ENCODE data around the gene USP16.
"Not testable (repeated sequence)": the region's sequence is repeated elsewhere in the genome, so short reads cannot be mapped to it uniquely, and the experiment has no call there.

Gene USP16

DNA sequence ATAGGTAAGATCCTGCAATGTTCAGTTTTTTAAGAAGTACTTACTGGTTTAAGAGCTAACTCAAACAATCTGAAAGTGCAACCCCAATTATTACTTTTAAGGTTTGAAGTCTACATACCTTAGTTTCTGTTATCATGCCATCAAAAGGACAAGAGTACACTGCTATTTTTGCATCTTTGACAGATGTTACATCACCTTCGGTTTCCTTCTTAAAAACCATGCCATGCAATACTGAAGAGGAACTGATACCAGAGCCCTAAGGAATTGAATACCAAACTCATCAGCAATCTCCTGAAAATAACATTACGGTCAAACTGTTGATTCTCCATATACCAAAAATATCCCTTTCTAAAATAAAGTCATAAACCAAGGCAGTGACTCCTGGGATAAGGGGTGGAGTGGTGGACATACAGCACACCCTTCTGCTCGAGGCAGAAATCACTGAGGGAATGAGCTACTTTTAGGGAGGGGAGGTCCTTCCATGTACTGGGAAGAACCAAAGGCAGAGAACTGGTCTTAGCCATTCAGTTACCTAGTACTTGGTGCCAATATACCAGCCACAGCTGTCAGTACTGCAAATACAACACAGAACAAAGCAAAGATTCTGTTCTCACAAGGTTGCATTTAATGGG lies 40.5 kb downstream of the USP16 start:
- Mint-ChIP-seq H3K4me3 (no peak overlapping the region), H3K27ac (peak overlapping the region; percentile 70)

DNA sequence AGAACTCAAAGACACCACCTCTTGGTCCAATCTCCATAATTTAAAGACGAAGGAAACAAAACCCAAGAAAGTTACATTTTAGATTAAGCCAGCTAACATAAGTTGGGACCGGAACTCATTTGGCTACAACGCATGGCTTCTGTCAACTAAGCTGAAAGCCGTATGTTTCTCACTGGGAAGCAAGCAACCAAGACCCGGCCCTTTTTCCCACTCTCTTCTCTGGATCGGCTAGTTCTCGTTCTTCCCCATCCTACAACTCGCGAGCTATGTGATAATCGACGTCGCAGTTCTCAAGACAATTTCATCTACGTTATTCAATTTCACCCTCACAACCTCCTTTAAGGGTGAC lies 48.4 kb downstream of the USP16 start:
- Mint-ChIP-seq H3K27ac (peak overlapping the region; percentile 100), H3K9me3 (ENCODE audit: low read depth) (peaks cover 4% of the 10 kb centered on the region), H3K4me1 (ENCODE audit: low read depth) (peaks cover 46% of the 10 kb centered on the region), H3K27me3 (no peaks in the 10 kb centered on the region), H3K4me3 (peak overlapping the region; percentile 100), H3K36me3 (peaks cover 11% of the 10 kb centered on the region)

More for the DNA sequence above, 40.5 kb downstream of the USP16 start:
- Mint-ChIP-seq H3K27me3 (no peaks in the 10 kb centered on the region), H3K36me3 (peaks cover 12% of the 10 kb centered on the region), H3K9me3 (ENCODE audit: low read depth) (no peaks in the 10 kb centered on the region), H3K4me1 (ENCODE audit: low read depth) (peaks cover 19% of the 10 kb centered on the region)

DNA sequence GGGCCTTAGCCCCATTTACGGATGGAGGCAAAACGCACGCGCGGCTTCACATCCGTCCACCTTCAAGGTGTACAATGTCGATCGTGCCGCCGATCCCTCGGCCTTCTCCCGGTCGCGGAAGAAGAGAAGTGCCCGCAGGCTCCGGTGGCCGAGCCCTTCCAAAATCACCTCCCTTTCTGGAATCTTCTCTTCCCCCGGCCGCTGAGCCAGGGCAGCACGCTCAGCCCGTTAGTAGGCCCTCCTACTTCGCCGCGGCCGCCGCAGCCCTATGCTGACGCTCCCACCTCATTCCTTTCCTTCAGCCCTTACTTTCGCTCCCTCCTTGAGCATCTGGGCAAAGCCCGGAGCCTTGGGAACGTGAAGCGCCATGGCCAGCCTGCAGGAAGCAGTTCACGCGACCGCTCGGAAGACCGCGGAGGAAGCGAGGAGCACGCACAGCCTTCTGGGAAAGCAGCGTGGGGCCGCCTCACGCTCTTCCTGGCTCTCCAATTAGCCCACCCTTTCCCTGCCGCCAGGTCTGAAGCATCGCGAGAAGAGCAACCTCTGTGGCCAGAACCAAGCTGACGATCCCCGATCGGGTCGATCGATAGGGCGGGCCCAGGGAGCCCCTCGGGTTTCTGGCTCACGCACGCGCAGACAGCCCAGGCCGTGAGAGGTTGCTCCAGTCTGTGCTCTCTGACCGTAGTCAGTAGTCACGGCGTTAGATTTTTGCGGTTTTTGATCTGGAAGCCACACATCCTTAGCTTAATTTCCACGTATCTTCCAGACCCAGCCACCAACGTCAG lies 48.9 kb downstream of the USP16 start, which contains the start of gene CCT8:
CCT8 (minus strand) TSS at position 427 of the 785 bp plus-strand sequence; CDS start at position 369, 58 bp downstream.
- H3K27ac Mint-ChIP-seq: peak within 1 kb of the TSS; percentile 100
- peak within 1 kb of the TSS; percentile 100 for H3K4me3 Mint-ChIP-seq
- H3K9me3 Mint-ChIP-seq (ENCODE audit: low read depth): peaks cover 4% of the 10 kb centered on the region
- H3K27me3 Mint-ChIP-seq: no peaks in the 10 kb centered on the region
- H3K36me3 Mint-ChIP-seq: peaks cover 11% of the 10 kb centered on the region
- peaks cover 50% of the 10 kb centered on the region for H3K4me1 Mint-ChIP-seq (ENCODE audit: low read depth)

DNA sequence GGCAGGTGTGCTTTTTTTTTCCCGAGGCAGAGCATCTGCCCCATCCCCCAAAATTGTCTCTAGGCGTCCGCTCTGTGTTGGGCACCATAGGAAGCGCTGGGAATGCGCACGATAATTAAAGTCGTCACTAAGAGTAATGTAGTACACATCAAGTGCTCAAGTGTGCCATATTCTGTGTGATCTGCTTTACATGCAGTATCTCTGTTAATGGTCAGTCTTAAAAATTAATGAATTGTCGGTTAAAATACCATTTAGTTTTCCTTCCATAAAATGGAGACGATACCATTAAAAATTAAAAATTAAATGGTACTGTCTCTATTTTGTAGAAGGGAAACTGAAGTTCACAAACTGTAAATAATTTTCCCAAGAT lies 49.5 kb downstream of the USP16 start:
- Mint-ChIP-seq H3K9me3 (ENCODE audit: low read depth) (peaks cover 4% of the 10 kb centered on the region), H3K27ac (peak overlapping the region; percentile 100), H3K4me3 (peak overlapping the region; percentile 100), H3K27me3 (no peaks in the 10 kb centered on the region), H3K36me3 (peaks cover 11% of the 10 kb centered on the region), H3K4me1 (ENCODE audit: low read depth) (peaks cover 55% of the 10 kb centered on the region)

DNA sequence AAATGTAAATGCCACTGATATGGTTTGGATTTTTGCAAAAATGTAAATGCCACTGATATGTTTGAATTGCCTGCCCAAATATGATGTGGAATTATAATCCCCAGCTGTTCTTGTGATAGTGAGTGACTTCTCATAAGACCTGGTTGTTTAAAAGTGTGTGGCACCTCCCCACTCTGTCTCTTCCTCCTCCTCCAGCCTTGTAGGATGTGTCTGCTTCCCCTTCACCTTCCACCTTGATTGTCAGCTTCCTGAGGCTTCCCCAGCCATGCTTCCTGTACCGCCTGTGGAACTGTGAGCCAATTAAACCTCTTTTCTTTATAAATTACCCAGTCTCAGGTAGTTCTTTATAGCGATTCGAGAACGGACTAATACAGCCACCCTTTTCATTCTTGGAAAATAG lies 50.3 kb downstream of the USP16 start:
- Mint-ChIP-seq H3K4me3 (peak overlapping the region; percentile 42), H3K27ac (peak overlapping the region; percentile 73), H3K9me3 (ENCODE audit: low read depth) (peaks cover 4% of the 10 kb centered on the region), H3K4me1 (ENCODE audit: low read depth) (peaks cover 60% of the 10 kb centered on the region), H3K36me3 (peaks cover 11% of the 10 kb centered on the region), H3K27me3 (no peaks in the 10 kb centered on the region)

DNA sequence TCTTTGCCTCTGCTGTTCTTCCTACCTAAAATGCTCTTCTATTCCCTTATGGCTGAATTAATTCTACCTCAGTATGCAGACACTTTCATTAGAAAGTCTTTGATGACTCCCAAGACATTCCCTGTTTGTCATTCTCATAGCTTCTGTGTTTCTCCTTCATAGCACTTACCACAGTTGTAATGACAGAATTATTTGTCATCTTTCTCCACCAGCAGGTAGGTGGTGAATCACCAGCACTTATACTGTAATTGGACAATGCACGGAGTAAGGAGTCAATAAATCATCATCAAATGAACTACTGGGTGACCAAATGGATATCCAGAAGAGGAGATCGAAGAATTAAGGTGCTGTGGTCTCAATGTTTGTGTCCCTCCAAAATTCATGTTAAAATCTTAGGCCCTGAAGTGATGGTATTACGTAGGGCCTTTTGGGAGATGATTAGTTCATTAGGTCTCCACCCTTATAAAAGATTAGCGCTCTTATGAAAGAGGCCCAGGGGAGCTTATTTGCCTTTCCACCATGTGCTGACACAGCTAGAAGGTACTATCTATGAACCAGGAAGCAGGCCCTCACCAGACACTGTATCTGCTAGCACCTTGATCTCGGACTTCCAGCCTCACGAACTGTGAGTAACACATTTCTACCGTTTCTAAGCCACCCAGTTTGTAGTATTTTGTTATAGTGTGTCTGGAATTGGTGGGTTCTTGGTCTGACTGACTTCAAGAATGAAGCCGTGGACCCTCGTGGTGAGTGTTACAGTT lies 51.4 kb downstream of the USP16 start:
- Mint-ChIP-seq H3K27me3 (no peaks in the 10 kb centered on the region), H3K4me1 (ENCODE audit: low read depth) (peaks cover 64% of the 10 kb centered on the region), H3K9me3 (ENCODE audit: low read depth) (peaks cover 4% of the 10 kb centered on the region), H3K36me3 (peaks cover 11% of the 10 kb centered on the region), H3K4me3 (peak overlapping the region; percentile 80), H3K27ac (peak overlapping the region; percentile 61)

DNA sequence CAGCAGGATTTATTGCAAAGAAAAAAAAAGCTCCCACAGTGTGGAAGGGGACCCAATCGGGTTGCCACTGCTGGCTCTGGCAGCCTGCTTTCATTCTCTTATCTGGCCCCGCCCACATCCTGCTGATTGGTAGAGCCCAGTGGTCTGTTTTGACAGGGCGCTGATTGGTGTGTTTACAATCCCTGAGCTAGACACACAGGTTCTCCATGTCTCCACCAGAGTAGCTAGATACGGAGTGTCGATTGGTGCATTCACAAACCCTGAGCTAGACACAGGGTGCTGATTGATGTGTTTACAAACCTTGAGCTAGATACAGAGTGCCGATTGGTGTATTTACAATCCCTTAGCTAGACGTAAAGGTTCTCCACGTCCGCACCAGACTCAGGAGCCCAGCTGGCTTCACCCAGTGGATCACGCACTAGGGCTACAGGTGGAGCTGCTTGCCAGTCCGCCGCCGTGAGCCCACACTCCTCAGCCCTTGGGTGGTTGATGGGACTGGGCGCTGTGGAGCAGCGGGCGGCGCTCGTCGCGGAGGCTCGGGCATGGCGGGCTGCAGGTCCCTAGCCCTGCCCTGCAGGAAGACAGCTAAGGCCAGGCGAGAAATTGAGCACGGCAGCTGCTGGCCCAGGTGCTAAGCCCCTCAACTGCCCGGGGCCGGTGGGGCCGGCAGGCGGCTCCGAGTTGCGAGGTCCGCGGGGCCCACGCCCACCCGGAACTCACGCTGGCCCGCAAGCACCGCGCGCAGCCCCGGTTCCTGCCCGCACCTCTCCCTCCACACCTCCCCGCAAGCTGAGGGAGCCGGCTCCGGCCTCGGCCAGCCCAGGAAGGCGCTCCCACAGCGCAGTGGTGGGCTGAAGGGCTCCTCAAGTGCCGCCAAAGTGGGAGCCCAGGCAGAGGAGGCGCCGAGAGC lies 52.5 kb downstream of the USP16 start:
- Mint-ChIP-seq H3K4me1 (ENCODE audit: low read depth) (peaks cover 66% of the 10 kb centered on the region), H3K27ac (peak overlapping the region; percentile 89), H3K4me3 (peak overlapping the region; percentile 81)
- H3K27me3 Mint-ChIP-seq; H3K9me3 Mint-ChIP-seq (ENCODE audit: low read depth); H3K36me3 Mint-ChIP-seq: not testable (repeated sequence)

DNA sequence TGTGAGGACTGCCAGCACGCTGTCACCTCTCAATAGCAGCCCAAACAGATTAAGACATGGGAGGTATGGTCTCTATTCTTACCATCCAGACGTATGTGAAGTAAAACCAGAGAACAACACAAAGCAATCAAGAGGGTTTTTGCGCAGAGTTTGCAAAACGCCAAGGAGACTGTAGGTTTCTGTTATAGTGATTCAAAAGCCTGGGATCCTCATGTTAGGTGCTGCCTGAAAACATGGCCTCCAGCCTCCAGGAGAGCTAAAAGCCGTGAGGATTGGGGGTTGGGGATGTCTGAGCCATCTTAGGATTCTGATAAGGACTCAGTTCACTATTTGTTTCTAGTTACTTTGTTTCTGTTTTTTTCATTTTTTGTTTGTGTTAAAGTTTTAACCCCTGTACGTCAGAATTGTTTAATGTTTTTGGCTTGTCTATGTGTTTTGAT lies 53.2 kb downstream of the USP16 start:
- no peaks in the 10 kb centered on the region for H3K27me3 Mint-ChIP-seq
- H3K27ac Mint-ChIP-seq: peak overlapping the region; percentile 89
- H3K36me3 Mint-ChIP-seq: peaks cover 6% of the 10 kb centered on the region
- H3K4me3 Mint-ChIP-seq: peak overlapping the region; percentile 81
- peaks cover 63% of the 10 kb centered on the region for H3K4me1 Mint-ChIP-seq (ENCODE audit: low read depth)
- H3K9me3 Mint-ChIP-seq (ENCODE audit: low read depth): peaks cover 4% of the 10 kb centered on the region

DNA sequence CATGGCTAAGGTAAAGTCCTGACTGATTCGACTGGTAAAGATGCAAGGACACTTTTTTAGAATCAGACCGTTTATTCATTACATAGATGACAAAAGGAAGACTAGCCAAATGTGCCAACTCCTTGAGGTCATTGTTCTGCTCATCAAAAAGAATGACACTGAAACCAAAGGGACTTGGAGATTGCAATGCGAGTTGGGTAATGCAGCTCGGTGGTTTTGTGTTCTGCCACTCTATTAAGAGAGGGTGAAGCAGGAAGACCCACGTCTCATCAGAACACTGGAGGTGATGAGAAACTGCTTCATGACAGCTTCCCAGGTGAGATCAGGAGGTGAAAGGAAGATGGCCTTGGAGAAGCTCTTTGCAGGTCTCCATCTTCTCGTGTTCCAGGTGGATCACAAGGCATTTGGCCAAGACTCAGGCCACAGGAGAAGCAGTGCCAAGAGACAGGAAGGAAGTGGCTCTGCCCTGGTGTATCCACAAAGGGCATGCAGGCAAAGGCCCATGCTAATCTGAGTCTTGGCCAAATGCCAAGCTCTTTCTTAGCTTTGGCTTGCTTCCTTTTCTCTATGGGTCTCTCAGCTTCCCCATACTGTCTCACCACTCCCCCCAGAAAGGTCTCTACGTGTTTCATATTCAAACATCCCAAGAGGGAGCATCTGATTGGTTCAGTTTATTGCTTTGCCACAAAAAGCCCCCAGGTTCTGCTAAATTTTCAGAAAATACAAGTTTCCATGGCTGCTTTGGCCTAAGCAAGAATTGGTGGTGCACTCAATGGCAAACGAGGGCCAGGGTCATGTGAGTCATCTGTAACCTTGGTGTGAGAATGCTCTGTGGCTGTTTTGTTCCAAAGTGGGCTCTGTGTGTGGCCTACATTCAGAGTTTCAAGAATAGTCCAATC lies 54.6 kb downstream of the USP16 start:
- peak overlapping the region; percentile 62 for H3K4me3 Mint-ChIP-seq
- peaks cover 4% of the 10 kb centered on the region for H3K9me3 Mint-ChIP-seq (ENCODE audit: low read depth)
- H3K27ac Mint-ChIP-seq: peak overlapping the region; percentile 88
- H3K36me3 Mint-ChIP-seq: no peaks in the 10 kb centered on the region
- H3K27me3 Mint-ChIP-seq: no peaks in the 10 kb centered on the region
- H3K4me1 Mint-ChIP-seq (ENCODE audit: low read depth): peaks cover 62% of the 10 kb centered on the region

DNA sequence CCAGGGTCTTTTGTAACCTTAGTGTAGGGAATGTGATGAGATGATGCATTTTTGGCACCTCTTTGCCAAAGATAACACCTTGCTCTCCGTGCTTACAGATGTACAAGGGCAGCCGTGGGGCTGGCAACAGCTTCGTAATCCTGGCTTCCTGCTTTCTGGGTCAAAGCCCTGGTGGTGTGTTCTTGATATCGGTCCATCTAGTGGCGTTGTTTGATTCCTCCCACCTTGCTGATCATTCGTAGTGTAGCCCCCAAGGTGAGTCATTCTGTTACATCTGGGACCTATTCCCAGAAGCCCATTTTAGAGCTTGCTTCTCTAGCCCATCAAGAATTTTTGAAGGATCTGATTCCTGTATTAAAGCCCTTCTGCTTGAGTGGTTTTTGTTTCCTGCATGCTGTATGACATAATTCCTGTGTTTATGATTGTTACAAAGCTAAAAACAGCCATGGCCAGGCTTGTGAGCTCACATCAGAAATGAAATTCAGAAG lies 56.0 kb downstream of the USP16 start:
- peak overlapping the region; percentile 88 for H3K27ac Mint-ChIP-seq
- peaks cover 4% of the 10 kb centered on the region for H3K9me3 Mint-ChIP-seq (ENCODE audit: low read depth)
- H3K4me1 Mint-ChIP-seq (ENCODE audit: low read depth): peaks cover 57% of the 10 kb centered on the region
- H3K27me3 Mint-ChIP-seq: no peaks in the 10 kb centered on the region
- H3K36me3 Mint-ChIP-seq: no peaks in the 10 kb centered on the region
- H3K4me3 Mint-ChIP-seq: peak overlapping the region; percentile 38

DNA sequence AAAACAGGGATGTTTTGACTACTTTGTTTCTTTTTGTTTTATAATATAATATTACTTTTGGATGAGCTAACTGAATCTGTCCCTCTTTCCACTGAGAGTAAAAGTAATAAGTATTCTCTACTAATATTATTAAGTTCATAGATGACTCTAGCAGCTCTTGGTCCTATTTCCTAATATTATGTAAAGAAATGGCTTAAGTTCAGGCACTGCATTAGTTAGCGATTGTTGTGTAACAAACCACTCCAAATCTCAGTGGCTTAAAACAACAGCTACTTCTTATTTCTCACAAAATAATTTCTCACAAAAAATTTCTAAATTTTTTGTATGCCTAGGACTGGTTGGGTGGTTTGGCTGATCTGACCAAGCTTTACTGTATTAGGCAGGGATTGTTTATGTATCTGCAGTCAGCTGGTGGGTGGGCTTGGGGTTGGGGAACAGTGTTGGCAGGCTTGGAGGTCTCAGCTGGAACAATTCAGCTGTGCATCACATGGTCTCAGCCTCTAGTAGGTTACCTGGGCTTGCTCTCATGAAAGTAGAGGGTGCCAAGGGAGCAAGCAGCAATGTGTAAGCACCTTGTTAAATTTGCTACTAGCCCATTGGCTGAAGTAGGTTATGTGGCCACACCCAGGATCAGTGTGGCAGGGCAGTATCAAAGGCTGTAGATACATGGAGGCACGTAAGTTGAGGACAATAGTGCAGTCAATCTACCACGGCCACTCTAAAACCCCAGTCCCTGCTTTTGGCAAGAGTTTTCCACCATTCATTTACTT lies 57.8 kb downstream of the USP16 start:
- H3K4me1 Mint-ChIP-seq (ENCODE audit: low read depth): peaks cover 44% of the 10 kb centered on the region
- no peak overlapping the region for H3K4me3 Mint-ChIP-seq
- H3K27me3 Mint-ChIP-seq: no peaks in the 10 kb centered on the region
- H3K36me3 Mint-ChIP-seq: no peaks in the 10 kb centered on the region
- no peak overlapping the region for H3K27ac Mint-ChIP-seq
- H3K9me3 Mint-ChIP-seq (ENCODE audit: low read depth): no peaks in the 10 kb centered on the region

DNA sequence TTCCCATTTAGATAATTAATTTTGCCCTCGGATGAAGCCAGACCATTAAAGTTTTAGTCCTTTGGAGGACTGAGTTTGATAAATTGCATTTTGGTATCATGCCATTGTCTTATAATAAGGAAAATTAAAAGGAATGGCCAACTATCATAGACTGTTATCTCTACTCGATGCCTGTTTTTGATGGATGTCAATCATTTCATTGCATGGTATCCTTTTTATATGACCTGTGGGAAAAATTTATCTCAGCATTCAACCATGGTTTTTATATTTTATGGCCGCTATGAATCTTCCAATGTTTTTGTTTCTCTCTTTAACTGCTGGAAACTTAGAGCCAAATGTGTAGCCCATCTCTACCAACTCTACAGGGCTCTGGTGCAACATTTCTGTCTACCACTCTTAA lies 58.8 kb downstream of the USP16 start:
- peak overlapping the region; percentile 34 for H3K27ac Mint-ChIP-seq
- no peak overlapping the region for H3K4me3 Mint-ChIP-seq
- H3K9me3 Mint-ChIP-seq (ENCODE audit: low read depth): no peaks in the 10 kb centered on the region
- no peaks in the 10 kb centered on the region for H3K27me3 Mint-ChIP-seq
- H3K36me3 Mint-ChIP-seq: no peaks in the 10 kb centered on the region
- H3K4me1 Mint-ChIP-seq (ENCODE audit: low read depth): peaks cover 37% of the 10 kb centered on the region

DNA sequence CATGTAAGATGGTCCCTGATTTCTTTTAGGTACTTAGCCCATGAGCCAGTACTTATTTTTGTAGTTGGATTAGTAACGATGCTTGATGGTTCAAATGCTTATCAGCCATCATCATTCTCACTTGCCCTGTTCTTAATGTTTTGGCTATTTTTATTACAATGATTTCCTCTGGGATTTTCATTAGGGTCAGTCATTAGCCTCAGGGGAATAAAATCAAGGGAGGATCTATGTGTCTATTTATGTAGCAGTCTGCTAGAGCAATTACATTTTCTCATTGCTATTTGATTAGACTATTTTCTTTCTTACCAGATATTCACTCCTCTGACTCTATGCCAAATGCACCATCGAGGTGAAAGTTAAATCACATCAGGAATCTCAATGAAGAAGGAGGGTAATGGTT lies 59.9 kb downstream of the USP16 start:
- H3K4me3 Mint-ChIP-seq: no peak overlapping the region
- H3K4me1 Mint-ChIP-seq (ENCODE audit: low read depth): peaks cover 26% of the 10 kb centered on the region
- no peaks in the 10 kb centered on the region for H3K9me3 Mint-ChIP-seq (ENCODE audit: low read depth)
- H3K36me3 Mint-ChIP-seq: no peaks in the 10 kb centered on the region
- H3K27me3 Mint-ChIP-seq: no peaks in the 10 kb centered on the region
- no peak overlapping the region for H3K27ac Mint-ChIP-seq
